ENCODE measurements around the gene ZRANB2. TPM values are rescaled to one million over a fixed set of nuclear protein-coding genes. Genes with fewer than 3 reads are reported as not detected.

The ZRANB2 gene
- total and polyA plus RNA-seq, 2 donors (not counting 1 experiment from before 2014, with no cell fraction given), result 40.8 to 86.7 TPM

GRCh38 chr1:71014178-71014579, 66.7 kb downstream of the ZRANB2 start:
- no peak for TF ChIP-seq EZH2 (IDR thresholded peaks at IDR 0.05; ENCODE audit: low read length, missing control alignments)
- no peak for TF ChIP-seq CTCF (conservative IDR thresholded peaks at IDR 0.05 in 1 of 2, IDR thresholded peaks at IDR 0.05 in 1 of 2; ENCODE audit: low read depth in 1 of 2, low read length in 2 of 2)
- peak in 1 of 2 donors; percentile 26 for DNase-seq (ENCODE audit: low read depth in 2 of 2)

More at GRCh38 chr1:71014178-71014579, 66.7 kb downstream of the ZRANB2 start:
- Histone ChIP-seq H3K27ac (ENCODE audit: insufficient read depth, low read length) (no peak overlapping the region), H3K4me2 (ENCODE audit: extremely low read depth, insufficient read depth, low read length) (no peak overlapping the region), H2AFZ (ENCODE audit: low read length) (no peak overlapping the region), H4K20me1 (ENCODE audit: control insufficient read depth, extremely low read depth, insufficient read depth, low read length) (no peaks in the 10 kb centered on the region), H3K36me3 (ENCODE audit: control insufficient read depth, insufficient read depth, low read length) (no peaks in the 10 kb centered on the region), H3K4me1 (ENCODE audit: control insufficient read depth, extremely low read depth, insufficient read depth, low read length) (no peaks in the 10 kb centered on the region), H3K79me2 (ENCODE audit: control insufficient read depth, insufficient read depth, low read length) (no peaks in the 10 kb centered on the region), H3K9ac (ENCODE audit: insufficient read depth, low read length) (no peak overlapping the region), H3K9me3 (ENCODE audit: control insufficient read depth, insufficient read depth, low read depth, low read length) (no peaks in the 10 kb centered on the region), H3K4me3 (replicated peaks in 1 of 4; ENCODE audit: control extremely low read depth in 1 of 4, insufficient read depth in 1 of 4, low read depth in 3 of 4, low read length in 4 of 4) (no peak overlapping the region), H3K27me3 (ENCODE audit: control insufficient read depth, insufficient read depth, low read length) (no peaks in the 10 kb centered on the region)

Other genes starting within 250 kb of the ZRANB2 start
- gene PTGER3, start 33.2 kb downstream of the ZRANB2 start, total RNA-seq, result 0.51 and 1.5 TPM in 2 replicates
- 0.89 and 1.6 TPM in 2 replicates for gene PTGER3, start 33.2 kb downstream of the ZRANB2 start, polyA plus RNA-seq

All from fibroblast of lung (primary cell).